Measurements from ENCODE around the gene HEPHL1.
"Not testable (repeated sequence)": the region's sequence is repeated elsewhere in the genome, so short reads cannot be mapped to it uniquely, and the experiment has no call there.

HEPHL1 gene

DNA sequence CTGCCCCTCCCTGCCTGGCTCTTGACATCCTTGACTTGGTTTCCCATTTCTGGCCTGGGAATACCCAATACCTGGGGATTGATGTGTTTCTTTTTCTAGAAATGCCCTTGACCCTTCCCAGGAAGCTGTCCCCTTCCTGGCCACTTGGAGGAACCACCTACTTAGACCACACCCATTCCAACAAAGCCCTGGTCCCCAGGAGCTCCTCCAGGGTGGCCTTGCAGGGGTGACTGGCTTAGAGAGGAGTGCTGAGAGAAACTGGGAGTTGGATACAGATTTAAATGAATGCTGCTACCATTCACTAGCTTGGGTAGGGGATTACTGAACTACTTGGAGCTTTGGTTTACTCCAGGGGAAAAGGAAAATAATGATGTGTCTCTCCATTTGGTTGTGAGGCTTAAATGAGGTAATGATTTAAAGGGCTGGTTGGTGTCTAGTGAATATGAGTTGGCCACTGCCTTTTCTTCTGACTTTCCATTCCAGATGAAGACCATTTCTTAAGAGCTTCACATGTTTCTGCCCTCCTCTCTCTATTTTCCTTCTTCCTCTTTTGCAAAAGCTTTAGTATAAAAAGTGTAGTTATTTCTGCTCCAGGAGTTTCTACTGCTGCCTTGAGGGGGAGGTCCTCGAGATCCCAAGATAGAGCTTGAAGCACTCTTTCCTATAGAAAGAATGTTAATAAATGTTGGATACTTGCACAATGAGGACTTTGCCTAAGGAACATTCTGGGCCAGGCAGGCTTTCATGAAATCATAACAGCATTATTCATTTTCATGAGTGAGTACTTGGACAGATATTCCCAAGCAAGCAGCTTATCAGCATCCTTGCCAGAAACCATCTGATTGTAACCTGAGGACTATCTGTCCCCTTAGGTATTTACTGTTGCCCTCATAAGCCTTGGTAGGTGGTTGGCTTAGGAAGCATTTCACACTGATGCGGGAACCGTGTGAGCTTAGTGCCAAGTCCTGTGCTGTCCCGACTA is 129.8 kb downstream of the HEPHL1 start:
- TF ChIP-seq GATA1 (IDR thresholded peaks at IDR 0.05; ENCODE audit: low read depth, low read length): no peak
- no peak for TF ChIP-seq POLR2A (IDR thresholded peaks at IDR 0.05; ENCODE audit: low read length)
- no peak for DNase-seq

- DNase-seq: peak; percentile 14 to 68
These were observed 130.9 kb downstream of the HEPHL1 start for GRCh38 chr11:94151903-94152677.

GRCh38 chr11:94152678-94153065 is 131.5 kb downstream of the HEPHL1 start:
- no peak for TF ChIP-seq GATA1 (IDR thresholded peaks at IDR 0.05; ENCODE audit: low read depth, low read length)
- TF ChIP-seq POLR2A (IDR thresholded peaks at IDR 0.05; ENCODE audit: low read length): no peak
- DNase-seq: no peak

More at GRCh38 chr11:94151903-94152677, 130.9 kb downstream of the HEPHL1 start:
- TF ChIP-seq GATA1 (IDR thresholded peaks at IDR 0.05; ENCODE audit: low read depth, low read length) (no peak), POLR2A (IDR thresholded peaks at IDR 0.05; ENCODE audit: low read length) (no peak)

GRCh38 chr11:94153320-94153719 is 132.2 kb downstream of the HEPHL1 start:
- no peak for DNase-seq
- TF ChIP-seq POLR2A (IDR thresholded peaks at IDR 0.05; ENCODE audit: low read length) (no peak), GATA1 (IDR thresholded peaks at IDR 0.05; ENCODE audit: low read depth, low read length) (no peak)

- DNase-seq: no peak
- TF ChIP-seq GATA1 (IDR thresholded peaks at IDR 0.05; ENCODE audit: low read depth, low read length) (no peak), POLR2A (IDR thresholded peaks at IDR 0.05; ENCODE audit: low read length) (no peak)
These were observed 133.1 kb downstream of the HEPHL1 start for GRCh38 chr11:94154095-94154856.

- DNase-seq: not testable (repeated sequence)
These were observed 136.2 kb downstream of the HEPHL1 start for GRCh38 chr11:94157339-94157738.

All from erythroblast (primary cell).